HFFc6 (cell line): Measurements from ENCODE around the gene VRTN. TPM values are rescaled to one million over a fixed set of nuclear protein-coding genes. Genes with fewer than 3 reads are reported as not detected.

Experiments used
- DNase-seq: peaks from one replicate; pipeline ENCODE4 v3.0.0-alpha.2; 2018
- H3K27ac Mint-ChIP-seq: 2 replicates; pipeline ENCODE4 v1.8.0; 2020; ENCODE audit warnings: mild to moderate bottlenecking, mixed read lengths
- H3K27me3 Mint-ChIP-seq: 2 replicates; pipeline ENCODE4 v1.8.0; 2021; ENCODE audit warnings: mild to moderate bottlenecking, moderate library complexity, mixed read lengths; ENCODE audit not compliant: insufficient read depth
- H3K36me3 Mint-ChIP-seq: 2 replicates; pipeline ENCODE4 v1.8.0; 2021; ENCODE audit warnings: low read depth, mixed read lengths
- H3K4me1 Mint-ChIP-seq: 2 replicates; pipeline ENCODE4 v1.8.0; 2020; ENCODE audit warnings: low read depth, mixed read lengths
- H3K4me3 Mint-ChIP-seq: 2 replicates; pipeline ENCODE4 v1.8.0; 2020; ENCODE audit warnings: mild to moderate bottlenecking, moderate library complexity, mixed read lengths
- H3K9me3 Mint-ChIP-seq: 2 replicates; pipeline ENCODE4 v1.8.0; 2020; ENCODE audit warnings: mild to moderate bottlenecking, mixed read lengths
- total RNA-seq, 6 experiments: library from RNA; stranded (reverse); fragmentation: NEBNext Ultra II Directional; extraction: Animal tissue kit (Norgen Biotek cat#: 25700); gene quantifications; 2 replicates in 1 of 6; 3 replicates in 5 of 6; pipeline ENCODE4 v1.2.3, GENCODE V29; 2021
- TF ChIP-seq, protein P1 (sequence below): fragments of 200-600 bp; sonication (generic); IDR thresholded peaks from 2 replicates; pipeline ENCODE4 v1.5.0; 2021; ENCODE audit warnings: antibody characterized with exemption, mild to moderate bottlenecking

Gene VRTN
- total RNA-seq, 6 experiments from 2014 or later, result not detected

DNA sequence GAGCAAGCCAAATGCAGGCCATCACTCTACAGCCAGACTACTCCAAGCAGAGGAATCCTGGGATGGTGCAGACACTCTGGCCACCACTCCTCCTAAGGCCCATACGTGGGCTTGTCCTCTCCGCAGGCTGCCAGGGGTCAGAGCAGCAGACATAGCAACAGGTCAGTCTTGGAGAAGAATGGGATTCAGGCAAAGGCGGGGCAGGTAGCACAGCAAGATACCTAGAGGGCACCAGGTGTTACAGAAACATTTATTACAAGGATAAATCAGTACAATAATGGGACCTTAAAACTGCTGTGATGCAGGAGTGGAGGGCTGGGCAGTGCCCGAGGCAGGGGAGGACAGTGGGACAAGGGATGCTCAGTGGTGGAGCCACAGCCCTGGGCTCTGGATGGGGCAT lies 57.4 kb downstream of the VRTN start:
- Mint-ChIP-seq H3K9me3 (no peaks in the 10 kb centered on the region), H3K27me3 (peaks cover 50% of the 10 kb centered on the region), H3K36me3 (no peaks in the 10 kb centered on the region), H3K27ac (no peak overlapping the region), H3K4me1 (0 out of 2 replicates have a peak, but pooled peaks cover 9% of the 10 kb centered on the region), H3K4me3 (no peak overlapping the region)
- no peak for DNase-seq
- TF ChIP-seq, protein P1, sequence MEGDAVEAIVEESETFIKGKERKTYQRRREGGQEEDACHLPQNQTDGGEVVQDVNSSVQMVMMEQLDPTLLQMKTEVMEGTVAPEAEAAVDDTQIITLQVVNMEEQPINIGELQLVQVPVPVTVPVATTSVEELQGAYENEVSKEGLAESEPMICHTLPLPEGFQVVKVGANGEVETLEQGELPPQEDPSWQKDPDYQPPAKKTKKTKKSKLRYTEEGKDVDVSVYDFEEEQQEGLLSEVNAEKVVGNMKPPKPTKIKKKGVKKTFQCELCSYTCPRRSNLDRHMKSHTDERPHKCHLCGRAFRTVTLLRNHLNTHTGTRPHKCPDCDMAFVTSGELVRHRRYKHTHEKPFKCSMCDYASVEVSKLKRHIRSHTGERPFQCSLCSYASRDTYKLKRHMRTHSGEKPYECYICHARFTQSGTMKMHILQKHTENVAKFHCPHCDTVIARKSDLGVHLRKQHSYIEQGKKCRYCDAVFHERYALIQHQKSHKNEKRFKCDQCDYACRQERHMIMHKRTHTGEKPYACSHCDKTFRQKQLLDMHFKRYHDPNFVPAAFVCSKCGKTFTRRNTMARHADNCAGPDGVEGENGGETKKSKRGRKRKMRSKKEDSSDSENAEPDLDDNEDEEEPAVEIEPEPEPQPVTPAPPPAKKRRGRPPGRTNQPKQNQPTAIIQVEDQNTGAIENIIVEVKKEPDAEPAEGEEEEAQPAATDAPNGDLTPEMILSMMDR, result no peak

DNA sequence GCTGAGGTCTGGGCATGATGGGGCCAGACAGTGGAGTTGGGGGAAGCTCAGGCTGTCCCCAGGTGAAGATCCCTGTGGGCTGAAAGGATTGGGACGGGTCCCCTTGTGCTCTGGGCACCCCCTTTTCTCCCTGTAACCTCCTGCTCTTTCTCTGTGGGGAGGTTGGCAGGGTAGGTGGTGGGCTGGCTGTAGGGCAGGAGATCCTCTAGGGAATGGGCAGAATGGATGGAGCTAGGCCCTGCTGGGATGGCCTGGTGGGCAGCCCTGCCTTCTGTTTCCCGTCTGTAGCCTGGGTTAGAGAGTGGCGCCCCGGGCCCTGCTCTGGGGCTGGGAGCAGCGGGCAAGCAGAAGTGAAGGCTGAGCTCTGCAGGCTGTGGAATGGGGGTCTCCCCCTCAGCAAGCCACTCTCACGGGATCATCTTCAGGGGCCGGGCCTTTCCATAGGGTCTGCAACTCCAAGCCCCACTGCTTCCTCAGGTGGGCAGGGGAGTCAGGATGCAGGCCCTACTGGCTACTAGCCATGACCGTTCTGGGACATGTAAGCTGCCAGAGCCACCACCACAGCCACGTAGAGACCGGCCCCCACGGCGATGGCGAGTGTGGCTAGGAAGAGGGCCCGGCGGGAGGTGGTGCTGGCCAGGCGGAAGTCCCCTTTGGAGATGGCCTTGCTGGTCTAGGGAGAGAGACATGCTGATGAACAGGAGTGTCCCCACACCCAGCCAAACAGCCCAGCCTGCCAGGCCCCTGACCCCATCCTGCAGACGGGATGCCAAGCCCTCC lies 58.9 kb downstream of the VRTN start:
- no peaks in the 10 kb centered on the region for H3K36me3 Mint-ChIP-seq
- peaks cover 46% of the 10 kb centered on the region for H3K27me3 Mint-ChIP-seq
- no peak overlapping the region for H3K4me3 Mint-ChIP-seq
- TF ChIP-seq, protein P1, result no peak
- no peak overlapping the region for H3K27ac Mint-ChIP-seq
- H3K9me3 Mint-ChIP-seq, result no peaks in the 10 kb centered on the region
- H3K4me1 Mint-ChIP-seq, result no peaks in the 10 kb centered on the region
- DNase-seq, result no peak

DNA sequence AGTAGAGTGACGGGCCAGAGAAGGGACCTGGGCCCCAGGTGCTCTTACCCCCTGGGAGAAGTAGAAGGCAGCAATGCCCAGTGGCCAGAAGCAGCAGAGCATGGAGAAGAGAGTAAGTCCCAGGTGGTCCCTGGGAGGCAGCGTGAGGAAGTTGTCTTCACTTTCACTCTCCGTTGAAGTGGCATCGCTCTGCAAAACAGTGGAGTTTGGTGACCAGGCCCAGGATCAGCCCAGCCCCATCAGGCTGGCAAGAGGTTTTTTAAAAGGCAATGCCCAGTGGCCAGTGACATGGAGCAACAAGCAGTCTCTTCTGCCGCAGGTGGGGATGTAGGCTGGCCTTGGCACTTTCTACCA lies 59.5 kb downstream of the VRTN start:
- TF ChIP-seq, protein P1, result no peak
- Mint-ChIP-seq H3K36me3 (no peaks in the 10 kb centered on the region), H3K9me3 (no peaks in the 10 kb centered on the region), H3K4me1 (no peaks in the 10 kb centered on the region), H3K4me3 (no peak overlapping the region), H3K27ac (no peak overlapping the region), H3K27me3 (peaks cover 48% of the 10 kb centered on the region)
- no peak for DNase-seq

DNA sequence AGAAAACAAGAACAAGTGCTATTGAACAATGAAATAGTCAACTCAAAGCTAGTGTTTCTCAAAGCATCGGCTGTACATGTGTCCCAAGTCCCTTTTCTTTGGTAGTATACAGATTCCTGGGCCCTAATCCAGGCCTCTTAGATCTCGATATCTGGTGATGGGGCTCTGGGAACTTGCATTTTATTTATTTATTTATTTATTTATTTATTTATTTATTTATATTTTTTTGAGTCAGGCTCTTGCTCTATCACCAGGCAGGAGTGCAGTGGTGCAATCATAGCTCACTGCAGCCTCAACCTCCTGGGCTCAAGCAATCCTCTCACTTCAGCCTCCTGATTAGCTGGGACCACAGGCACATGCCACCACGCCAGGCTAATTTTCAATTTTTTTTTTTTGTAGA lies 60.6 kb downstream of the VRTN start:
- H3K4me3 Mint-ChIP-seq, result no peak overlapping the region
- DNase-seq, result no peak
- H3K4me1 Mint-ChIP-seq, result no peaks in the 10 kb centered on the region
- no peak overlapping the region for H3K27ac Mint-ChIP-seq
- no peaks in the 10 kb centered on the region for H3K9me3 Mint-ChIP-seq
- H3K36me3 Mint-ChIP-seq, result no peaks in the 10 kb centered on the region
- TF ChIP-seq, protein P1, result no peak
- peaks cover 47% of the 10 kb centered on the region for H3K27me3 Mint-ChIP-seq

DNA sequence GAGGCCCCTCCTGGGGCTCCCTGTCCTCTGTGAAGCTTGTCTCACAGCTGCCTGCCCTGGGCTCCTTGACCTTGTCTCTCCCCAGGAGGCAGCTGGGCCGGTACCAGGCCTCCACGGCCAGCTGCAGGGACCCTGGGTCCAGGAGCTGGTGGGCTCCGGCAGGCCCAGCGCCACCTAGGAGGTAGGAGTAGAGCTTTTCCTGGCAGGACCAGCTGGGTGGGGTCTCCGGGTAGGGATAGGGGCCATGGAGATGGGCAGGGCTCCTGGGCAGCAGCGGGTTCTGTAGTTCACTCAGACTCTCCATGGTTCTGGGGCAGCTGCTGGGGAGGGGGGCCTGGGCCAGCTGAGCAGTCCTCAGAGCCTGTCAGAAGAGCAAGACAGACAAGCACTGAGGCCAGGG lies 61.2 kb downstream of the VRTN start:
- Mint-ChIP-seq H3K9me3 (no peaks in the 10 kb centered on the region), H3K36me3 (no peaks in the 10 kb centered on the region), H3K4me3 (no peak overlapping the region), H3K27me3 (peaks cover 48% of the 10 kb centered on the region), H3K4me1 (no peaks in the 10 kb centered on the region), H3K27ac (no peak overlapping the region)
- no peak for DNase-seq
- TF ChIP-seq, protein P1, result no peak

Other genes with a start within 250 kb of the VRTN start
- not detected for gene VSX2, start 109.0 kb upstream of the VRTN start, total RNA-seq
- 10 to 100 TPM; 13.4 to 18.5 (median 15.7) TPM for gene ABCD4, start 45.5 kb upstream of the VRTN start, total RNA-seq
- not detected for gene SYNDIG1L, start 77.7 kb downstream of the VRTN start, total RNA-seq
- gene NPC2, start 144.8 kb downstream of the VRTN start, total RNA-seq, result 10 to 100 TPM; 69.1 to 89.9 (median 78.8) TPM
- 10 to 100 TPM; 27.7 to 39.4 (median 30.5) TPM for gene ISCA2, start 145.3 kb downstream of the VRTN start, total RNA-seq